GM21737 (cell line): ENCODE measurements around the gene TLL1.

ENCODE experiments used
- ATAC-seq: cut with Tn5 transposase; IDR thresholded peaks from one replicate; pipeline ENCODE4 v1.9.1; 2021; ENCODE audit warnings: mild to moderate bottlenecking, moderate library complexity; ENCODE audit not compliant: unreplicated experiment

The TLL1 gene

DNA sequence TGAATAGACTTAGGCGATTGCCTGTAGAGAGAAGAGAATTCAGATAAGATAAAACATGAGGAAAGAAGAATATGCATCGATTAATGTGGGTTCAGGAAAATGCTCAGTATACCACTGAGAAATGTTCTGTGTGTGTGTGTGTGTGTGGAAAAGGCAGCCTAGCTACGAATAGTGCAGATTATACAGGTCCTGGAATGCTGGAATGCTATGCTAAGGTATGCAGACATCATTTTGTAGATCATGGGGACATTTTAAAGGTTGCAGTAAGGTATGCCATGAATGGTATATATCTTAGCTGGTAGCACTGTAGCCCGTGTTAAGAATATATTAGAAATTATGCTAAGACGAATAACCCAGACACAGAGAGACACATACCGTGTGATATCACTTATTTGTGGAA, 267.9 kb downstream of the TLL1 start:
- no peak for ATAC-seq

- no peak for ATAC-seq
These were observed 270.2 kb downstream of the TLL1 start for GRCh38 chr4:166143227-166143626.

- ATAC-seq = no peak
These were observed 271.6 kb downstream of the TLL1 start for GRCh38 chr4:166144607-166145006.

- no peak for ATAC-seq
These were observed 273.9 kb downstream of the TLL1 start for GRCh38 chr4:166146806-166147540.
